ENCODE measurements around the gene RFC5. TPM values are rescaled to one million over a fixed set of nuclear protein-coding genes. Genes with fewer than 3 reads are reported as not detected.

The RFC5 gene
- total and polyA plus RNA-seq, 2 of the 13 experiments (the other 11 are each of a cell fraction or from before 2014, with no cell fraction given), result 16.8 to 51.4 TPM

DNA sequence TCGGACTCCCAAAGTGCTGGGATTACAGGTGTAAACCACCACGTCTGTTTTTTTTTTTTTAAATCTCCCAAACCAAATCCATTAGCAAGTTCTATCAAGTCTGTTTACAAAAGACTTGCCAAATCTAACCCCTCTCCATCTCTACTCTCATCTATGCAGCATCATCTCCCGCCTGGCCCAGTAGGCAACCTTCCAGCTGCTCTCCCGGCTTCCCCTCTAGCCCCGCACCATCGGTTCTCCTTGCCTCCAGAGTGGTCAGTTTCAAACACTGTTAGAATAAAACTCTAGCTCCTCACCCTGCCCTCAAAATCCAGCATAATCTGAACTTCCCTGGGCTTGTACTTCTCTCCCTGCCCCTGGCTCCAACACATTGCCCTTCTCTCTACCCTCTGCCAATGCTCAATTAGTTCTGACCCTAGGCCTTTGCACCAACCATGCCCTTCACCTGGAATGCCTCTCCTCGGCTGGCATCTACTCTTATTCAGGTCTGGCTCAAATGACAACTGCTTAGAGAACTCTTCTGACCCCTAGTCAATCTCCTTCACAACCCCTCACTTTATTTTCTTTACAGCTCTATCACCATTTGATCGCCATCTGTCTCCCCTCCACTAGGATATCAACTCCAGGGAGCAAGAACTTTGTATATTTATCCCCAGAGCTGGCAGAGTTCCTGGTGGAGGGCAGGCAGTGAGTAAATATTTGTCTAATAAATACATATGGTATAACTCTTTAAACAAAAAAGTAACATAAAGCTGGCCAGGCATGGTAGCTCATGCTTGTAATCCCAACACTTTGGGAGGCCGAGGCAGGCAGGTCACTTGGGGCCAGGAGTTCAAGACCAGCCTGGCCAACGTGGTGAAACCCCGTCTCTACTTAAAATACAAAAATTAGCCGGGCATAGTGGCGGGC is 39.6 kb downstream of the RFC5 start (continued):
- TF ChIP-seq SAP130 (CRISPR knock-in tag; IDR thresholded peaks at IDR 0.05; ENCODE audit: low read depth), result peak; percentile 75
- TF ChIP-seq, protein P1, sequence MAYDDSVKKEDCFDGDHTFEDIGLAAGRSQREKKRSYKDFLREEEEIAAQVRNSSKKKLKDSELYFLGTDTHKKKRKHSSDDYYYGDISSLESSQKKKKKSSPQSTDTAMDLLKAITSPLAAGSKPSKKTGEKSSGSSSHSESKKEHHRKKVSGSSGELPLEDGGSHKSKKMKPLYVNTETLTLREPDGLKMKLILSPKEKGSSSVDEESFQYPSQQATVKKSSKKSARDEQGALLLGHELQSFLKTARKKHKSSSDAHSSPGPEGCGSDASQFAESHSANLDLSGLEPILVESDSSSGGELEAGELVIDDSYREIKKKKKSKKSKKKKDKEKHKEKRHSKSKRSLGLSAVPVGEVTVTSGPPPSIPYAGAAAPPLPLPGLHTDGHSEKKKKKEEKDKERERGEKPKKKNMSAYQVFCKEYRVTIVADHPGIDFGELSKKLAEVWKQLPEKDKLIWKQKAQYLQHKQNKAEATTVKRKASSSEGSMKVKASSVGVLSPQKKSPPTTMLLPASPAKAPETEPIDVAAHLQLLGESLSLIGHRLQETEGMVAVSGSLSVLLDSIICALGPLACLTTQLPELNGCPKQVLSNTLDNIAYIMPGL (CRISPR knock-in tag; IDR thresholded peaks at IDR 0.05; ENCODE audit: borderline replicate concordance in 1 of 2, low read depth in 1 of 2), result 0 out of 4 replicates have a peak, but pooled peaks of 1 of the 2 experiments have one; percentile 18
- no peak for TF ChIP-seq FOXA1 (IDR thresholded peaks at IDR 0.05)
- TF ChIP-seq FOXA1 (CRISPR knock-in tag; IDR thresholded peaks at IDR 0.05), result peak; percentile 25; the same call in 1 of the 2 replicates
- TF ChIP-seq, protein P2, sequence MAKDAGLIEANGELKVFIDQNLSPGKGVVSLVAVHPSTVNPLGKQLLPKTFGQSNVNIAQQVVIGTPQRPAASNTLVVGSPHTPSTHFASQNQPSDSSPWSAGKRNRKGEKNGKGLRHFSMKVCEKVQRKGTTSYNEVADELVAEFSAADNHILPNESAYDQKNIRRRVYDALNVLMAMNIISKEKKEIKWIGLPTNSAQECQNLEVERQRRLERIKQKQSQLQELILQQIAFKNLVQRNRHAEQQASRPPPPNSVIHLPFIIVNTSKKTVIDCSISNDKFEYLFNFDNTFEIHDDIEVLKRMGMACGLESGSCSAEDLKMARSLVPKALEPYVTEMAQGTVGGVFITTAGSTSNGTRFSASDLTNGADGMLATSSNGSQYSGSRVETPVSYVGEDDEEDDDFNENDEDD (CRISPR knock-in tag; IDR thresholded peaks at IDR 0.05; ENCODE audit: borderline replicate concordance), result no peak
- TF ChIP-seq FOSL2 (CRISPR knock-in tag; IDR thresholded peaks at IDR 0.05), result peak; percentile 38
- no peak for TF ChIP-seq FOXP1 (IDR thresholded peaks at IDR 0.05)
- peak; percentile 60 for TF ChIP-seq FOXP1 (CRISPR knock-in tag; IDR thresholded peaks at IDR 0.05)
- TF ChIP-seq, protein P3, sequence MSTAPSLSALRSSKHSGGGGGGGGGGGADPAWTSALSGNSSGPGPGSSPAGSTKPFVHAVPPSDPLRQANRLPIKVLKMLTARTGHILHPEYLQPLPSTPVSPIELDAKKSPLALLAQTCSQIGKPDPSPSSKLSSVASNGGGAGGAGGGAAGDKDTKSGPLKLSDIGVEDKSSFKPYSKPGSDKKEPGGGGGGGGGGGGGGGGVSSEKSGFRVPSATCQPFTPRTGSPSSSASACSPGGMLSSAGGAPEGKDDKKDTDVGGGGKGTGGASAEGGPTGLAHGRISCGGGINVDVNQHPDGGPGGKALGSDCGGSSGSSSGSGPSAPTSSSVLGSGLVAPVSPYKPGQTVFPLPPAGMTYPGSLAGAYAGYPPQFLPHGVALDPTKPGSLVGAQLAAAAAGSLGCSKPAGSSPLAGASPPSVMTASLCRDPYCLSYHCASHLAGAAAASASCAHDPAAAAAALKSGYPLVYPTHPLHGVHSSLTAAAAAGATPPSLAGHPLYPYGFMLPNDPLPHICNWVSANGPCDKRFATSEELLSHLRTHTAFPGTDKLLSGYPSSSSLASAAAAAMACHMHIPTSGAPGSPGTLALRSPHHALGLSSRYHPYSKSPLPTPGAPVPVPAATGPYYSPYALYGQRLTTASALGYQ (CRISPR knock-in tag; IDR thresholded peaks at IDR 0.05), result 0 out of 2 replicates have a peak, but pooled peaks have one; percentile 22
